Naive thymus-derived CD4-positive, alpha-beta T cell (primary cell): ENCODE data around the gene SCRG1. TPM values are rescaled to one million over a fixed set of nuclear protein-coding genes. Genes with fewer than 3 reads are reported as not detected.

Experiments
- ATAC-seq: fragments of 150-1000 bp; cut with Tn5 transposase; 2 replicates; pipeline ENCODE4 v1.10.0; 2021; ENCODE audit warnings: mild to moderate bottlenecking, moderate library complexity
- CTCF ChIA-PET: fragments of 350-600 bp; sonication (Branson Sonifier 250); formaldehyde crosslinking; loops from one replicate; lab custom pipeline; 2021; ENCODE audit warnings: antibody characterized with exemption; lab: Charles Lee
- POLR2A ChIA-PET: fragments of 350-600 bp; sonication (Branson Sonifier 250); formaldehyde crosslinking; loops from one replicate; lab custom pipeline; 2021; ENCODE audit warnings: antibody characterized with exemption, inconsistent platforms; lab: Charles Lee
- DNase-seq, 9 donors: peaks; one replicate each; pipeline versions ENCODE4 v3.0.0 to v3.0.0-alpha.2; 2020 to 2022; ENCODE audit warnings: mixed read lengths in 1 of 9
- H3K27ac ChIP-seq: one replicate; pipeline ENCODE4 v1.7.0; 2013; ENCODE audit warnings: mild to moderate bottlenecking, low read depth, low read length, moderate library complexity
- H3K27me3 ChIP-seq, 2 donors: one replicate each; pipeline ENCODE4 v1.7.0; 2013; ENCODE audit warnings: low read length in 2 of 2, mild to moderate bottlenecking in 2 of 2, moderate library complexity in 2 of 2; ENCODE audit not compliant: control insufficient read depth in 2 of 2, insufficient read depth in 2 of 2
- H3K36me3 ChIP-seq, 3 experiments: 1 replicate in 2 of 3; 2 replicates in 1 of 3; pipeline ENCODE4 v1.7.0; 2013; ENCODE audit warnings: low read length in 3 of 3, mild to moderate bottlenecking in 3 of 3, moderate library complexity in 1 of 3; ENCODE audit not compliant: insufficient read depth in 3 of 3, control insufficient read depth in 2 of 3
- H3K4me1 ChIP-seq, 2 donors: one replicate each; pipeline ENCODE4 v1.7.0; 2013; ENCODE audit warnings: low read length in 2 of 2, mild to moderate bottlenecking in 2 of 2, moderate library complexity in 1 of 2; ENCODE audit not compliant: control insufficient read depth in 2 of 2, insufficient read depth in 2 of 2
- H3K4me3 ChIP-seq: 2 replicates; pipeline ENCODE4 v1.7.0; 2013; ENCODE audit warnings: mild to moderate bottlenecking, low read length
- H3K9me3 ChIP-seq, 3 experiments: 1 replicate in 2 of 3; 2 replicates in 1 of 3; pipeline ENCODE4 v1.7.0; 2013; ENCODE audit warnings: low read length in 3 of 3; ENCODE audit not compliant: control insufficient read depth in 2 of 3
- H3K27ac Mint-ChIP-seq, 9 donors: one replicate each; pipeline ENCODE4 v1.8.0; 2020 to 2022; ENCODE audit warnings: mixed read lengths in 9 of 9, mild to moderate bottlenecking in 8 of 9, moderate library complexity in 5 of 9, inconsistent platforms in 2 of 9
- H3K27me3 Mint-ChIP-seq, 5 donors: one replicate each; pipeline ENCODE4 v1.8.0; 2021 to 2022; ENCODE audit warnings: mixed read lengths in 5 of 5, mild to moderate bottlenecking in 1 of 5
- H3K36me3 Mint-ChIP-seq, 5 donors: one replicate each; pipeline ENCODE4 v1.8.0; 2020 to 2022; ENCODE audit warnings: mixed read lengths in 5 of 5, mild to moderate bottlenecking in 3 of 5, inconsistent platforms in 1 of 5
- H3K4me1 Mint-ChIP-seq, 7 donors: one replicate each; pipeline ENCODE4 v1.8.0; 2020 to 2022; ENCODE audit warnings: mixed read lengths in 7 of 7, mild to moderate bottlenecking in 3 of 7, inconsistent platforms in 1 of 7
- H3K4me3 Mint-ChIP-seq, 10 donors: one replicate each; pipeline ENCODE4 v1.8.0; 2020 to 2022; ENCODE audit warnings: mild to moderate bottlenecking in 10 of 10, mixed read lengths in 10 of 10, moderate library complexity in 6 of 10, inconsistent platforms in 2 of 10
- H3K9me3 Mint-ChIP-seq, 11 donors: one replicate each; pipeline ENCODE4 v1.8.0; 2020 to 2022; ENCODE audit warnings: mixed read lengths in 11 of 11, mild to moderate bottlenecking in 4 of 11, inconsistent platforms in 1 of 11, moderate library complexity in 1 of 11
- intact Hi-C, 2 donors: fragments of 100-400 bp; cut with micrococcal nuclease; formaldehyde crosslinking; loops; one replicate each; pipeline ENCODE4 v1.15.1; 2023
- polyA plus RNA-seq, 2 donors: library from polyadenylated mRNA; unstranded; fragments of 300-500 nt; fragmentation: Illumina TruSeq; gene quantifications; one replicate each; pipeline ENCODE4 v1.2.3, GENCODE V29; 2021
- total RNA-seq, 6 experiments: library from RNA in 5 of 6; stranded (reverse) in 5 of 6; gene quantifications; 1 replicate in 5 of 6; 2 replicates in 1 of 6; pipeline ENCODE4 v1.2.3 and lab custom pipeline; 2021 to 2026

The SCRG1 gene
- total and polyA plus RNA-seq, 7 experiments from 2014 or later: not detected

- ChIA-PET POLR2A (no interaction called here), CTCF (no interaction called here)
- Histone ChIP-seq H3K4me3 (no peak overlapping the region), H3K36me3 (no peaks in the 10 kb centered on the region), H3K9me3 (no peaks in the 10 kb centered on the region), H3K27ac (no peak overlapping the region), H3K4me1 (peaks cover 0 to 6% of the 10 kb centered on the region in 2 donors), H3K27me3 (no peaks in the 10 kb centered on the region)
- H3K27ac Mint-ChIP-seq: no peak overlapping the region
- intact Hi-C loops: no loop called here
- ATAC-seq (no peak), DNase-seq (no peak)
- H3K4me3 Mint-ChIP-seq: no peak overlapping the region
- peaks cover 0 to 6% (median 0%) of the 10 kb centered on the region in 11 donors for H3K9me3 Mint-ChIP-seq
- peaks cover 0 to 9% (median 0%) of the 10 kb centered on the region in 5 donors for H3K27me3 Mint-ChIP-seq
- H3K36me3 Mint-ChIP-seq: peaks cover 0 to 26% (median 0%) of the 10 kb centered on the region in 5 donors
- peaks cover 2 to 38% (median 11%) of the 10 kb centered on the region in 7 donors for H3K4me1 Mint-ChIP-seq
Measured at GRCh38 chr4:173436771-173437265, 37.9 kb upstream of the SCRG1 start.

DNA sequence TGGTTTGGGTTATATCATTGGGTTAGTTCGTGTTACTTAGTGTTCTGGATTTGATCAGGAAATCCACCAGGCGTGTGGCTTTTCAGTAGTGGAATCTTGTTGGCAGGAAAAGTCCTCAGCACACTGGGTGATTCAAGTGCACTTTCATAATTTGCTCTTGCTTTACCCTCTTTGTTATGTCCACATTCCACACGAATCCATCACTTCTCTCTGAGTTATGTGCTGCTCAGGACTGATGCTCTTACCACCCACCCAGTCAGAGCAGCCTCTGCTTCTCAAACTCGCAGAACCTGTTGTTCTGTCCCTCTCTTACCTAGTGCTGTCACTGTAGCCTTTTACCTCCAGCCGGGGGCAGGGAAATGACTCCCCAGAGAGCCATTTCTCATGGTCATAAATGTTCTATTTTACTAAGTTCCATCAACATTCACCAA, 37.2 kb upstream of the SCRG1 start:
- ChIA-PET CTCF (no interaction called here), POLR2A (no interaction called here)
- Mint-ChIP-seq H3K27me3 (peaks cover 0 to 13% (median 0%) of the 10 kb centered on the region in 5 donors), H3K9me3 (peaks cover 0 to 6% (median 0%) of the 10 kb centered on the region in 11 donors), H3K4me1 (peaks cover 2 to 32% (median 7%) of the 10 kb centered on the region in 7 donors), H3K27ac (peak overlapping the region in 2 of 9 donors; percentile 26 to 45), H3K4me3 (no peak overlapping the region), H3K36me3 (peaks cover 0 to 28% (median 0%) of the 10 kb centered on the region in 5 donors)
- peaks cover 0 to 6% of the 10 kb centered on the region in 2 donors for H3K4me1 ChIP-seq
- intact Hi-C loops: no loop called here
- no peak overlapping the region for H3K4me3 ChIP-seq
- H3K27me3 ChIP-seq: no peaks in the 10 kb centered on the region
- ATAC-seq (no peak), DNase-seq (no peak)
- H3K9me3 ChIP-seq: no peaks in the 10 kb centered on the region
- H3K36me3 ChIP-seq: no peaks in the 10 kb centered on the region
- no peak overlapping the region for H3K27ac ChIP-seq

DNA sequence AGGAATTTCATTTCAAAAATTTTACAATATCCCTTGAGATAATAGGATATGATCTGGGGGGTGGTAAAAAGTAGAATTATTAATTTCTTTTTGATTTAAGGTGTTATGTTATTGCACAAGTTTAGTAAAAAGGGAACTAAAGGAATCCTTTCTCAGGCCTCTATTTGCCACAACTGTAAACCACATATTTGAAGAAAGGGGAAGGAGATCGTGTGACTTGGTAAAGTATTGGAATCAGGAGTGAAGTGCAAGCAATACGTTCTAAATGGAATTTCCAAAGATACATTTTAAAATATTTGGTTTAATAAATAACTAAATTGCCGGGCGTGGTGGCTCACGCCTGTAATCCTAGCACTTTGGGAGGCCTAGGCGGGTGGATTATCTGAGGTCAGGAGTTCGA, 35.3 kb upstream of the SCRG1 start:
- peaks cover 0 to 18% (median 0%) of the 10 kb centered on the region in 7 donors for H3K4me1 Mint-ChIP-seq
- no peak overlapping the region for H3K27ac ChIP-seq
- peaks cover 0 to 19% (median 0%) of the 10 kb centered on the region in 11 donors for H3K9me3 Mint-ChIP-seq
- intact Hi-C loops: loop anchor here in 1 of 2 donors (5.0 kb wide), 1 partner anchor 498 kb away; no protein-coding TSS in a partner anchor
- H3K27me3 ChIP-seq: no peaks in the 10 kb centered on the region
- peaks cover 0 to 23% (median 0%) of the 10 kb centered on the region in 5 donors for H3K36me3 Mint-ChIP-seq
- CTCF ChIA-PET: no interaction called here
- no peak overlapping the region for H3K4me3 Mint-ChIP-seq
- POLR2A ChIA-PET: no interaction called here
- H3K36me3 ChIP-seq: no peaks in the 10 kb centered on the region
- peaks cover 0 to 15% (median 0%) of the 10 kb centered on the region in 5 donors for H3K27me3 Mint-ChIP-seq
- H3K9me3 ChIP-seq: no peaks in the 10 kb centered on the region
- no peaks in the 10 kb centered on the region for H3K4me1 ChIP-seq
- peak; percentile 31 for ATAC-seq
- H3K4me3 ChIP-seq: no peak overlapping the region
- DNase-seq: no peak
- peak overlapping the region in 2 of 9 donors; percentile 18 to 26 for H3K27ac Mint-ChIP-seq

DNA sequence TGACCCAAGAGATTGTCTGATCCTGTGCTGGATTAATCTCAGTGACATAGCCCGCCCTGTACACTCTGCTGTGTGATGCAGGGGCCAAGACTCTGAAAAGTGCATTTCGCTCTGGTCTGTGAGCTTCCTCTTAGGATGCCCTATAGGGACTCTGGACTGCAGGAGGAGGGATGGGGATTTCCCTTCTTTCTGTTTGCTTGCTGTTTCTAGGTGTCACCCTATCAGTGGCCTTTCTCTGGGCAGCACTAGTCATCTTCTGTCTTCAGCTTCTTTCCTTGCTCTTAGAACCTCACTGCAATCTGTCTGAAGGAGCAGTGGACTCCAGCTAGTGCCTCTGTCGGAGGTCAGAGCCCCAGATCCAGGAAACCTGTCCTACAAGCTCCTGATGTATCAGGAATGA, 34.5 kb upstream of the SCRG1 start:
- H3K4me1 ChIP-seq: no peaks in the 10 kb centered on the region
- Mint-ChIP-seq H3K27me3 (peaks cover 0 to 15% (median 0%) of the 10 kb centered on the region in 5 donors), H3K4me3 (no peak overlapping the region), H3K9me3 (peaks cover 0 to 19% (median 0%) of the 10 kb centered on the region in 11 donors), H3K4me1 (peaks cover 0 to 18% (median 2%) of the 10 kb centered on the region in 7 donors), H3K27ac (peak overlapping the region in 2 of 9 donors; percentile 26 to 61), H3K36me3 (peaks cover 0 to 20% (median 0%) of the 10 kb centered on the region in 5 donors)
- no peaks in the 10 kb centered on the region for H3K27me3 ChIP-seq
- ChIA-PET CTCF (no interaction called here), POLR2A (no interaction called here)
- DNase-seq (no peak), ATAC-seq (no peak)
- no peak overlapping the region for H3K4me3 ChIP-seq
- no peaks in the 10 kb centered on the region for H3K9me3 ChIP-seq
- no peaks in the 10 kb centered on the region for H3K36me3 ChIP-seq
- intact Hi-C loops: loop anchor here in 1 of 2 donors (5.0 kb wide), 1 partner anchor 499 kb away; no protein-coding TSS in a partner anchor
- H3K27ac ChIP-seq: no peak overlapping the region

- H3K27me3 ChIP-seq: no peaks in the 10 kb centered on the region
- H3K27me3 Mint-ChIP-seq: peaks cover 0 to 15% (median 0%) of the 10 kb centered on the region in 5 donors
- ATAC-seq (no peak), DNase-seq (no peak)
- peak overlapping the region in 2 of 9 donors; percentile 45 to 86 for H3K27ac Mint-ChIP-seq
- peaks cover 0 to 22% (median 0%) of the 10 kb centered on the region in 5 donors for H3K36me3 Mint-ChIP-seq
- ChIA-PET CTCF (no interaction called here), POLR2A (no interaction called here)
- no peaks in the 10 kb centered on the region for H3K36me3 ChIP-seq
- H3K4me1 ChIP-seq: no peaks in the 10 kb centered on the region
- peaks cover 0 to 19% (median 0%) of the 10 kb centered on the region in 11 donors for H3K9me3 Mint-ChIP-seq
- H3K4me3 Mint-ChIP-seq: no peak overlapping the region
- intact Hi-C loops: loop anchor here in 1 of 2 donors (5.0 kb wide), 1 partner anchor 500 kb away; no protein-coding TSS in a partner anchor
- no peak overlapping the region for H3K27ac ChIP-seq
- peaks cover 0 to 25% (median 11%) of the 10 kb centered on the region in 7 donors for H3K4me1 Mint-ChIP-seq
- no peaks in the 10 kb centered on the region for H3K9me3 ChIP-seq
- no peak overlapping the region for H3K4me3 ChIP-seq
Measured at GRCh38 chr4:173432430-173432829, 33.5 kb upstream of the SCRG1 start.

- ChIA-PET CTCF (interaction anchor here (1.1 to 1.2 kb wide), 2 partner anchors 24 to 65 kb away, joined by 3 to 5 read pairs; no protein-coding TSS in a partner anchor), POLR2A (interaction anchor here (0.6 to 2.5 kb wide), 3 partner anchors 56 to 113 kb away, joined by 3 to 9 read pairs (median 3); partner anchors contain the start of genes HMGB2 and SAP30)
- Histone ChIP-seq H3K4me3 (no peak overlapping the region), H3K36me3 (no peaks in the 10 kb centered on the region), H3K9me3 (no peaks in the 10 kb centered on the region), H3K4me1 (peaks cover 9 to 22% of the 10 kb centered on the region in 2 donors), H3K27ac (no peak overlapping the region), H3K27me3 (no peaks in the 10 kb centered on the region)
- Mint-ChIP-seq H3K9me3 (peaks cover 0 to 13% (median 0%) of the 10 kb centered on the region in 11 donors), H3K4me3 (peak overlapping the region; percentile 7 to 77 (median 52)), H3K27ac (peak overlapping the region in 8 of 9 donors; percentile 9 to 84 (median 68)), H3K36me3 (peaks cover 0 to 18% (median 1%) of the 10 kb centered on the region in 5 donors), H3K4me1 (peaks cover 19 to 43% (median 32%) of the 10 kb centered on the region in 7 donors), H3K27me3 (peaks cover 0 to under 1% (median 0%) of the 10 kb centered on the region in 5 donors)
- DNase-seq (peak in 3 of 9 donors; percentile 22 to 39 (median 25)), ATAC-seq (peak; percentile 32)
- intact Hi-C loops: loop anchor here (2.0 to 5.0 kb wide), 2 partner anchors 15 to 259 kb away; partner anchors contain the start of gene GALNT7 (in 1 of the 2)
Measured at GRCh38 chr4:173426064-173426463, 27.1 kb upstream of the SCRG1 start.
